OCI-LY1 (cell line): Measurements from ENCODE around the gene TIMM22.

ENCODE experiments used
- EZH2 ChIP-seq: fragments of 200-600 bp; sonication (generic), shearing (Covaris generic); IDR thresholded peaks from 2 replicates; pipeline ENCODE4 v1.8.0; 2017; ENCODE audit warnings: borderline replicate concordance, mixed run types, mild to moderate bottlenecking, antibody characterized with exemption, low read length, moderate library complexity, mixed read lengths
- TF ChIP-seq, protein P1 (sequence below): fragments of 200-600 bp; sonication (generic), shearing (Covaris generic); IDR thresholded peaks from 2 replicates; pipeline ENCODE4 v1.5.1; 2017; ENCODE audit warnings: mild to moderate bottlenecking, antibody characterized with exemption, low read length, moderate library complexity, mixed read lengths

DNA sequence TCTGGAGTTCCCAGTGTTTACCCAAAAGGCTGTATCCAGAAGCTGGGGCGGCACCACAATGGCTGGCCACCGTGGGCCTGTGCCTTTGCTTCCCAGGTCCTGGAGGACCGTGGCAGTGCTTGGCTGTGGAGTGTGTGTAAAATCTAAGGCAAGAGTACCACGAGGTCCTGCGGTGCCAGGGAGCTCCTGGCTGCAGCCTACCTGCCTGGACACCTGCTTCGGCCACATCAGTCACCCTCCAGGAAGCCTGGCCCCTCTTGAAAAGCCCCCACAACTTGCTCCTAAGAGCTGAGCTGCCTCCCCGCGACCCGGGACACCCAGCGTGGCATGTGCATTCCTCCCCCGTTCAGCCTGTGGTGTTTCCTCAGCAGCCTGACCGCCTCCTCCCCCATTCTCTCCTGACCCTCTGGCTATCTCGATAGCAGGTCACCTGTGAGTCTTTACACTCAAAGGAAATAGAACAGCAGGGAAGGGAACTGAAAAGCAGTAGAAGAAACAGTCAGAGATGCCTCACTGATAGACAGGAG, 7.9 kb downstream of the TIMM22 start:
- TF ChIP-seq, protein P1, sequence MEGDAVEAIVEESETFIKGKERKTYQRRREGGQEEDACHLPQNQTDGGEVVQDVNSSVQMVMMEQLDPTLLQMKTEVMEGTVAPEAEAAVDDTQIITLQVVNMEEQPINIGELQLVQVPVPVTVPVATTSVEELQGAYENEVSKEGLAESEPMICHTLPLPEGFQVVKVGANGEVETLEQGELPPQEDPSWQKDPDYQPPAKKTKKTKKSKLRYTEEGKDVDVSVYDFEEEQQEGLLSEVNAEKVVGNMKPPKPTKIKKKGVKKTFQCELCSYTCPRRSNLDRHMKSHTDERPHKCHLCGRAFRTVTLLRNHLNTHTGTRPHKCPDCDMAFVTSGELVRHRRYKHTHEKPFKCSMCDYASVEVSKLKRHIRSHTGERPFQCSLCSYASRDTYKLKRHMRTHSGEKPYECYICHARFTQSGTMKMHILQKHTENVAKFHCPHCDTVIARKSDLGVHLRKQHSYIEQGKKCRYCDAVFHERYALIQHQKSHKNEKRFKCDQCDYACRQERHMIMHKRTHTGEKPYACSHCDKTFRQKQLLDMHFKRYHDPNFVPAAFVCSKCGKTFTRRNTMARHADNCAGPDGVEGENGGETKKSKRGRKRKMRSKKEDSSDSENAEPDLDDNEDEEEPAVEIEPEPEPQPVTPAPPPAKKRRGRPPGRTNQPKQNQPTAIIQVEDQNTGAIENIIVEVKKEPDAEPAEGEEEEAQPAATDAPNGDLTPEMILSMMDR, result no peak
- no peak for TF ChIP-seq EZH2
